Measurements from ENCODE around the gene ZKSCAN5. TPM values are rescaled to one million over a fixed set of nuclear protein-coding genes. Genes with fewer than 3 reads are reported as not detected.

The ZKSCAN5 gene
- total and polyA plus RNA-seq, 2 experiments from 2014 or later, result 6.2 to 10.6 TPM

DNA sequence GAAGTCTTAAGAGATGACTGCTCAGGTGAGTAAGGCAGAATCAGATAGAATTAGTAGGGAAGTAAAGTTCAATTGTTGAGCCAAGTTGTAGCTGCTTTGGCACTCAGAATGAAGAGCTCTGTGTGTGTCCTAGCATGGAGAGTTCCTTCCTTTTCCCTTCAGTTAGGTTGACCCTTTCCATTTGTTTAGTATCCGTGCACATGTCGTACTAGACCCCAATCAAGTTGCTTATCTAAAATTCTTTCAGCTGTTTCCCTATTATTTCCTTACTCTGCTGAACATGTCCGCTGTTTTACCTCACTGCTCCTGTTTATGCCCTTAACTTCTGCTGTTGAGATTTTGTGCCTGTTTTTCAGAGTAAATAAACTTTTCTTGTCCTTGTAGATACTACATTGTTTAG is 67.3 kb downstream of the ZKSCAN5 start:
- no peaks in the 10 kb centered on the region for H3K9me3 ChIP-seq (ENCODE audit: low read depth)
- no peak overlapping the region for H2AFZ ChIP-seq
- TF ChIP-seq, protein P1, sequence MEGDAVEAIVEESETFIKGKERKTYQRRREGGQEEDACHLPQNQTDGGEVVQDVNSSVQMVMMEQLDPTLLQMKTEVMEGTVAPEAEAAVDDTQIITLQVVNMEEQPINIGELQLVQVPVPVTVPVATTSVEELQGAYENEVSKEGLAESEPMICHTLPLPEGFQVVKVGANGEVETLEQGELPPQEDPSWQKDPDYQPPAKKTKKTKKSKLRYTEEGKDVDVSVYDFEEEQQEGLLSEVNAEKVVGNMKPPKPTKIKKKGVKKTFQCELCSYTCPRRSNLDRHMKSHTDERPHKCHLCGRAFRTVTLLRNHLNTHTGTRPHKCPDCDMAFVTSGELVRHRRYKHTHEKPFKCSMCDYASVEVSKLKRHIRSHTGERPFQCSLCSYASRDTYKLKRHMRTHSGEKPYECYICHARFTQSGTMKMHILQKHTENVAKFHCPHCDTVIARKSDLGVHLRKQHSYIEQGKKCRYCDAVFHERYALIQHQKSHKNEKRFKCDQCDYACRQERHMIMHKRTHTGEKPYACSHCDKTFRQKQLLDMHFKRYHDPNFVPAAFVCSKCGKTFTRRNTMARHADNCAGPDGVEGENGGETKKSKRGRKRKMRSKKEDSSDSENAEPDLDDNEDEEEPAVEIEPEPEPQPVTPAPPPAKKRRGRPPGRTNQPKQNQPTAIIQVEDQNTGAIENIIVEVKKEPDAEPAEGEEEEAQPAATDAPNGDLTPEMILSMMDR (IDR thresholded peaks at IDR 0.05; ENCODE audit: poor library complexity), result no peak
- TF ChIP-seq EZH2phosphoT487 (IDR thresholded peaks at IDR 0.05; ENCODE audit: low read depth, severe bottlenecking, unreplicated experiment) (no peak), EZH2 (IDR thresholded peaks at IDR 0.05; ENCODE audit: borderline replicate concordance) (no peak)
- no peak overlapping the region for H3K4me3 ChIP-seq
- DNase-seq (ENCODE audit: low spot score), result no peak
- no peak overlapping the region for H3K4me2 ChIP-seq
- H3K9me2 ChIP-seq (replicated peaks; ENCODE audit: insufficient read depth), result no peaks in the 10 kb centered on the region
- peaks cover 24% of the 10 kb centered on the region for H3K79me2 ChIP-seq
- H3K27ac ChIP-seq, result no peak overlapping the region
- H3K27me3 ChIP-seq, result no peaks in the 10 kb centered on the region
- 97% methylated on average over 3 of the region's 3 CpGs for WGBS (ENCODE audit: low lambda C conversion rate, missing lambda C conversion rate)
- H3K36me3 ChIP-seq (replicated peaks; ENCODE audit: insufficient read depth, low read depth), result no peaks in the 10 kb centered on the region
- no peaks in the 10 kb centered on the region for H4K20me1 ChIP-seq (ENCODE audit: insufficient read depth, poor library complexity, severe bottlenecking)
- no peaks in the 10 kb centered on the region for H3K4me1 ChIP-seq (ENCODE audit: insufficient read depth)

GRCh38 chr7:99573257-99573656 is 68.8 kb downstream of the ZKSCAN5 start:
- TF ChIP-seq EZH2phosphoT487 (IDR thresholded peaks at IDR 0.05; ENCODE audit: low read depth, severe bottlenecking, unreplicated experiment) (no peak), EZH2 (IDR thresholded peaks at IDR 0.05; ENCODE audit: borderline replicate concordance) (no peak)
- TF ChIP-seq, protein P1 (IDR thresholded peaks at IDR 0.05; ENCODE audit: poor library complexity), result no peak
- Histone ChIP-seq H2AFZ (no peak overlapping the region), H3K9me2 (replicated peaks; ENCODE audit: insufficient read depth) (no peaks in the 10 kb centered on the region), H3K27ac (no peak overlapping the region), H3K27me3 (no peaks in the 10 kb centered on the region), H4K20me1 (ENCODE audit: insufficient read depth, poor library complexity, severe bottlenecking) (no peaks in the 10 kb centered on the region), H3K4me2 (no peak overlapping the region), H3K79me2 (peaks cover 15% of the 10 kb centered on the region), H3K9me3 (ENCODE audit: low read depth) (no peaks in the 10 kb centered on the region), H3K4me1 (ENCODE audit: insufficient read depth) (no peaks in the 10 kb centered on the region), H3K36me3 (replicated peaks; ENCODE audit: insufficient read depth, low read depth) (no peaks in the 10 kb centered on the region), H3K4me3 (no peak overlapping the region)
- WGBS (ENCODE audit: low lambda C conversion rate, missing lambda C conversion rate), result 93% methylated on average over 1 of the region's 1 CpG
- no peak for DNase-seq (ENCODE audit: low spot score)

- Histone ChIP-seq H3K4me3 (no peak overlapping the region), H3K9me3 (ENCODE audit: low read depth) (no peaks in the 10 kb centered on the region), H3K4me2 (no peak overlapping the region), H3K79me2 (peaks cover 2% of the 10 kb centered on the region), H2AFZ (no peak overlapping the region), H3K4me1 (ENCODE audit: insufficient read depth) (no peaks in the 10 kb centered on the region), H3K27me3 (no peaks in the 10 kb centered on the region), H3K36me3 (replicated peaks; ENCODE audit: insufficient read depth, low read depth) (no peaks in the 10 kb centered on the region), H3K27ac (no peak overlapping the region), H4K20me1 (ENCODE audit: insufficient read depth, poor library complexity, severe bottlenecking) (no peaks in the 10 kb centered on the region), H3K9me2 (replicated peaks; ENCODE audit: insufficient read depth) (no peaks in the 10 kb centered on the region)
- WGBS (ENCODE audit: low lambda C conversion rate, missing lambda C conversion rate), result 85% methylated on average over 3 of the region's 3 CpGs
- TF ChIP-seq EZH2phosphoT487 (IDR thresholded peaks at IDR 0.05; ENCODE audit: low read depth, severe bottlenecking, unreplicated experiment) (no peak), EZH2 (IDR thresholded peaks at IDR 0.05; ENCODE audit: borderline replicate concordance) (no peak)
- TF ChIP-seq, protein P1 (IDR thresholded peaks at IDR 0.05; ENCODE audit: poor library complexity), result no peak
- DNase-seq (ENCODE audit: low spot score), result no peak
Measured at GRCh38 chr7:99576251-99576650, 71.8 kb downstream of the ZKSCAN5 start.

Measured in hepatocyte (in vitro differentiated cells).